SK-N-SH treated with all-trans-retinoic acid at 6 μM for 48 hours (cell line): ENCODE results near the gene KMT5B.

Experiments
- ATAC-seq: fragments of 200-7000 bp; cut with Tn5 transposase; 3 replicates; pipeline ENCODE4 v1.9.1; 2020; ENCODE audit warnings: mild to moderate bottlenecking, moderate library complexity
- ARNTL ChIP-seq: fragments of 450-650 bp; formaldehyde crosslinking; IDR thresholded peaks from 2 replicates; pipeline ENCODE4 v1.5.0; 2020; ENCODE audit warnings: low read depth, mild to moderate bottlenecking, moderate library complexity, borderline replicate concordance
- BACH2 ChIP-seq: fragments of 250-450 bp; sonication (Bioruptor Pico); IDR thresholded peaks from 2 replicates; pipeline ENCODE4 v1.9.0; 2021; ENCODE audit warnings: mild to moderate bottlenecking, borderline replicate concordance
- CSDC2 ChIP-seq: fragments of 250-450 bp; sonication (Bioruptor Pico); IDR thresholded peaks from 2 replicates; pipeline ENCODE4 v1.5.0; 2020; ENCODE audit warnings: mild to moderate bottlenecking, moderate library complexity
- CSRNP3 ChIP-seq: fragments of 250-450 bp; sonication (Bioruptor Pico); IDR thresholded peaks from 2 replicates; pipeline ENCODE4 v1.5.1; 2021; ENCODE audit warnings: mild to moderate bottlenecking, moderate library complexity
- ESRRG ChIP-seq: fragments of 250-450 bp; sonication (Bioruptor Pico); IDR thresholded peaks from 2 replicates; pipeline ENCODE4 v1.6.1; 2021; ENCODE audit warnings: mild to moderate bottlenecking
- GLIS3 ChIP-seq: fragments of 250-450 bp; sonication (Bioruptor Pico); IDR thresholded peaks from 2 replicates; pipeline ENCODE4 v1.5.0; 2020; ENCODE audit warnings: mild to moderate bottlenecking, moderate library complexity
- ISL1 ChIP-seq: fragments of 250-450 bp; sonication (Bioruptor Pico); IDR thresholded peaks from 2 replicates; pipeline ENCODE4 v2.1.2; 2022; ENCODE audit warnings: mild to moderate bottlenecking, moderate library complexity
- OSR1 ChIP-seq: fragments of 250-450 bp; sonication (Bioruptor Pico); IDR thresholded peaks from 2 replicates; pipeline ENCODE4 v1.8.0; 2022; ENCODE audit warnings: moderate library complexity, mild to moderate bottlenecking, inconsistent platforms
- PATZ1 ChIP-seq: fragments of 250-450 bp; sonication (Bioruptor Pico); IDR thresholded peaks from 2 replicates; pipeline ENCODE4 v1.8.0; 2020; ENCODE audit warnings: mild to moderate bottlenecking, moderate library complexity, borderline replicate concordance
- POU6F1 ChIP-seq: fragments of 250-450 bp; sonication (Bioruptor Pico); IDR thresholded peaks from 2 replicates; pipeline ENCODE4 v1.8.0; 2021; ENCODE audit warnings: low read depth, mild to moderate bottlenecking, moderate library complexity, borderline replicate concordance
- PPARA ChIP-seq: fragments of 250-450 bp; sonication (Bioruptor Pico); IDR thresholded peaks from 2 replicates; pipeline ENCODE4 v1.5.0; 2020; ENCODE audit warnings: mild to moderate bottlenecking, borderline replicate concordance
- RARB ChIP-seq: fragments of 250-450 bp; sonication (Bioruptor Pico); IDR thresholded peaks from 2 replicates; pipeline ENCODE4 v1.8.0; 2021; ENCODE audit warnings: mild to moderate bottlenecking, moderate library complexity
- SNAI2 ChIP-seq: fragments of 250-450 bp; sonication (Bioruptor Pico); IDR thresholded peaks from 2 replicates; pipeline ENCODE4 v1.5.0; 2020; ENCODE audit warnings: mild to moderate bottlenecking, moderate library complexity
- TCF4 ChIP-seq: fragments of 250-450 bp; sonication (Bioruptor Pico); IDR thresholded peaks from 2 replicates; pipeline ENCODE4 v1.8.0; 2021; ENCODE audit warnings: mild to moderate bottlenecking, moderate library complexity, borderline replicate concordance
- TOX ChIP-seq: fragments of 250-450 bp; sonication (Bioruptor Pico); IDR thresholded peaks from 2 replicates; pipeline ENCODE4 v1.8.0; 2021; ENCODE audit warnings: mild to moderate bottlenecking, moderate library complexity, borderline replicate concordance
- TSHZ2 ChIP-seq: fragments of 250-450 bp; sonication (Bioruptor Pico); IDR thresholded peaks from 2 replicates; pipeline ENCODE4 v1.5.0; 2020; ENCODE audit warnings: mild to moderate bottlenecking, moderate library complexity
- ZC3H10 ChIP-seq: fragments of 250-450 bp; sonication (Bioruptor Pico); IDR thresholded peaks from 2 replicates; pipeline ENCODE4 v1.5.1; 2021; ENCODE audit warnings: mild to moderate bottlenecking, moderate library complexity
- ZFP3 ChIP-seq: fragments of 250-450 bp; sonication (Bioruptor Pico); IDR thresholded peaks from 2 replicates; pipeline ENCODE4 v1.5.0; 2020; ENCODE audit warnings: mild to moderate bottlenecking, moderate library complexity
- ZFP30 ChIP-seq: fragments of 450-650 bp; formaldehyde crosslinking; IDR thresholded peaks from 2 replicates; pipeline ENCODE4 v1.5.0; 2022; ENCODE audit warnings: mild to moderate bottlenecking, moderate library complexity
- ZNF565 ChIP-seq: fragments of 450-650 bp; formaldehyde crosslinking; conservative IDR thresholded peaks from 2 replicates; pipeline ENCODE4 v1.5.0; 2020; ENCODE audit warnings: low read depth, mild to moderate bottlenecking, moderate library complexity
- ZNF70 ChIP-seq: fragments of 450-650 bp; formaldehyde crosslinking; IDR thresholded peaks from 2 replicates; pipeline ENCODE4 v1.5.0; 2020; ENCODE audit warnings: mild to moderate bottlenecking, moderate library complexity
- ZNF8 ChIP-seq: fragments of 450-650 bp; formaldehyde crosslinking; IDR thresholded peaks from 2 replicates; pipeline ENCODE4 v1.5.0; 2020; ENCODE audit warnings: mild to moderate bottlenecking, moderate library complexity

KMT5B gene

GRCh38 chr11:68117853-68118470, 95.1 kb downstream of the KMT5B start:
- TF ChIP-seq GLIS3 (CRISPR knock-in tag) (no peak), ARNTL (CRISPR knock-in tag) (no peak), TOX (no peak), PATZ1 (CRISPR knock-in tag) (no peak), SNAI2 (CRISPR knock-in tag) (no peak), ZFP3 (CRISPR knock-in tag) (no peak), ZNF70 (no peak), CSRNP3 (no peak), BACH2 (CRISPR knock-in tag) (no peak), ESRRG (CRISPR knock-in tag) (no peak), ZNF565 (CRISPR knock-in tag) (no peak), CSDC2 (CRISPR knock-in tag) (no peak), ZC3H10 (CRISPR knock-in tag) (no peak), TSHZ2 (CRISPR knock-in tag) (no peak), POU6F1 (CRISPR knock-in tag) (no peak), RARB (CRISPR knock-in tag) (no peak)
- TF ChIP-seq, all 23 proteins: peak for 0
- ATAC-seq = no peak

- no peak for TF ChIP-seq TCF4 (CRISPR knock-in tag)
- TF ChIP-seq ZFP3 (CRISPR knock-in tag) = no peak
- TF ChIP-seq OSR1 = no peak
- no peak for TF ChIP-seq CSDC2 (CRISPR knock-in tag)
- no peak for TF ChIP-seq CSRNP3
- no peak for ATAC-seq
Observed at GRCh38 chr11:68116974-68117373, 96.1 kb downstream of the KMT5B start.

GRCh38 chr11:68116126-68116525, 97.0 kb downstream of the KMT5B start:
- TF ChIP-seq ZC3H10 (CRISPR knock-in tag) (no peak), ZNF565 (CRISPR knock-in tag) (no peak), BACH2 (CRISPR knock-in tag) (no peak), ISL1 (no peak), ZNF8 (CRISPR knock-in tag) (no peak), CSDC2 (CRISPR knock-in tag) (no peak), ESRRG (CRISPR knock-in tag) (no peak), TOX (no peak), ARNTL (CRISPR knock-in tag) (no peak), POU6F1 (CRISPR knock-in tag) (no peak), TCF4 (CRISPR knock-in tag) (no peak), SNAI2 (CRISPR knock-in tag) (no peak), TSHZ2 (CRISPR knock-in tag) (no peak), ZFP30 (no peak), PPARA (CRISPR knock-in tag) (no peak), OSR1 (no peak), ZFP3 (CRISPR knock-in tag) (no peak), GLIS3 (CRISPR knock-in tag) (no peak)
- TF ChIP-seq, all 23 proteins: peak for 0
- no peak for ATAC-seq
